GM12878 (cell line): ENCODE measurements around the gene LYL1. TPM values are rescaled to one million over a fixed set of nuclear protein-coding genes. Genes with fewer than 3 reads are reported as not detected.

Experiments used
- CBFB ChIP-seq: IDR thresholded peaks from 2 replicates; pipeline ENCODE4 v1.6.1; 2016; ENCODE audit warnings: antibody characterized with exemption, low read depth
- CBX3 ChIP-seq: fragments of 200-600 bp; sonication (generic); IDR thresholded peaks from 2 replicates; pipeline ENCODE4 v1.6.1; 2016; ENCODE audit warnings: low read depth, borderline replicate concordance
- CHD2 ChIP-seq: IDR thresholded peaks from 2 replicates; pipeline ENCODE4 v1.6.1; 2011; ENCODE audit warnings: low read depth, low read length, improper control_type of control experiment, borderline replicate concordance
- CREM ChIP-seq: IDR thresholded peaks from 2 replicates; pipeline ENCODE4 v1.6.1; 2014; ENCODE audit warnings: antibody characterized with exemption, low read depth
- CTCF ChIP-seq, 3 experiments: IDR thresholded peaks in 2 of 3; conservative IDR thresholded peaks in 1 of 3; 2 replicates each; pipeline ENCODE4 v1.5.1; 2011; ENCODE audit warnings: low read depth in 3 of 3, low read length in 3 of 3, mild to moderate bottlenecking in 3 of 3, control low read depth in 2 of 3, moderate library complexity in 2 of 3, inconsistent platforms in 1 of 3, mixed read lengths in 1 of 3; ENCODE audit not compliant: control insufficient read depth in 2 of 3, insufficient read depth in 1 of 3; ENCODE audit errors: extremely low read depth in 1 of 3
- ELK1 ChIP-seq: IDR thresholded peaks from 2 replicates; pipeline ENCODE4 v1.6.1; 2012; ENCODE audit warnings: low read depth, low read length, improper control_type of control experiment
- HDAC6 ChIP-seq: fragments of 200-600 bp; sonication (generic); IDR thresholded peaks from one replicate; pipeline ENCODE4 v1.8.0; 2017; ENCODE audit warnings: antibody characterized with exemption; ENCODE audit not compliant: unreplicated experiment
- HSF1 ChIP-seq: fragments of 150-350 bp; IDR thresholded peaks from 2 replicates; pipeline ENCODE4 v1.6.1; 2014; ENCODE audit warnings: mild to moderate bottlenecking, low read depth, low read length
- KAT2A ChIP-seq: conservative IDR thresholded peaks from 2 replicates; pipeline ENCODE4 v1.6.1; 2011; ENCODE audit warnings: low read depth, low read length; ENCODE audit not compliant: control insufficient read depth
- MTA2 ChIP-seq: fragments of 450-650 bp; IDR thresholded peaks from 2 replicates; pipeline ENCODE4 v1.6.1; 2016; ENCODE audit warnings: low read depth, mild to moderate bottlenecking, moderate library complexity
- MXI1 ChIP-seq: fragments of 150-350 bp; IDR thresholded peaks from 2 replicates; pipeline ENCODE4 v1.6.1; 2011; ENCODE audit warnings: low read depth, mild to moderate bottlenecking, inconsistent platforms, low read length, improper control_type of control experiment
- NFYA ChIP-seq: IDR thresholded peaks from 2 replicates; pipeline ENCODE4 v1.6.1; 2011; ENCODE audit warnings: low read depth, mild to moderate bottlenecking, low read length, improper control_type of control experiment, borderline replicate concordance
- PBX3 ChIP-seq: IDR thresholded peaks from 2 replicates; pipeline ENCODE4 v1.6.1; 2011; ENCODE audit warnings: mild to moderate bottlenecking, low read depth, low read length, moderate library complexity; ENCODE audit not compliant: insufficient replicate concordance
- POLR2AphosphoS5 ChIP-seq: IDR thresholded peaks from 2 replicates; pipeline ENCODE4 v1.6.1; 2011; ENCODE audit warnings: mild to moderate bottlenecking, low read length, inconsistent platforms
- SIN3A ChIP-seq: IDR thresholded peaks from 2 replicates; pipeline ENCODE4 v1.6.1; 2012; ENCODE audit warnings: low read depth, low read length, improper control_type of control experiment
- SMAD1 ChIP-seq: fragments of 450-650 bp; IDR thresholded peaks from 2 replicates; pipeline ENCODE4 v1.6.1; 2018; ENCODE audit warnings: mild to moderate bottlenecking, low read depth; ENCODE audit not compliant: partially characterized antibody
- SPI1 ChIP-seq: IDR thresholded peaks from 2 replicates; pipeline ENCODE4 v1.6.1; 2011; ENCODE audit warnings: low read depth, mild to moderate bottlenecking, low read length, moderate library complexity, borderline replicate concordance; ENCODE audit not compliant: insufficient read depth
- SRF ChIP-seq, 2 experiments: IDR thresholded peaks; 2 replicates each; pipeline ENCODE4 v1.6.1; 2011; ENCODE audit warnings: low read depth in 2 of 2, low read length in 2 of 2, mild to moderate bottlenecking in 1 of 2, moderate library complexity in 1 of 2
- ZNF217 ChIP-seq: fragments of 450-650 bp; IDR thresholded peaks from 2 replicates; pipeline ENCODE4 v1.6.1; 2017; ENCODE audit warnings: antibody characterized with exemption, mild to moderate bottlenecking
- polyA plus RNA-seq, 11 experiments: library from polyadenylated mRNA; depleted of rRNA in 4 of 11; unstranded in 6 of 11; stranded (reverse) in 5 of 11; fragments of >200 nt; fragmentation: Nextera tagmentation in 4 of 11; fragmentation: Illumina TruSeq in 1 of 11; extraction: Ambion mirVana in 4 of 11; extraction: Trizol in 1 of 11; gene quantifications; 1 replicate in 1 of 11; 2 replicates in 10 of 11; pipeline versions ENCODE4 v1.2.1 to v1.2.3, GENCODE V29; 2011 to 2016; ENCODE audit warnings: inconsistent platforms in 2 of 11, missing spikeins in 2 of 11, low read depth in 1 of 11
- total RNA-seq, 4 experiments: library from RNA; depleted of rRNA in 3 of 4; stranded (reverse); fragments of >200 nt in 3 of 4; fragmentation: Illumina TruSeq in 1 of 4; extraction: Trizol in 1 of 4; gene quantifications; 2 replicates each; pipeline versions ENCODE4 v1.2.1 to v1.2.3, GENCODE V29; 2013 to 2021
- TF ChIP-seq, protein P1 (sequence below): fragments of 450-650 bp; conservative IDR thresholded peaks from 2 replicates; pipeline ENCODE4 v1.6.1; 2017; ENCODE audit warnings: mild to moderate bottlenecking, moderate library complexity

LYL1 gene
- total and polyA plus RNA-seq, 10 of the 15 experiments (the other 5 are each of a cell fraction or from before 2014, with no cell fraction given) = 0.10 to 34.8 (median 4.4) TPM

- TF ChIP-seq CTCF (IDR thresholded peaks at IDR 0.05 in 2 of 3, conservative IDR thresholded peaks at IDR 0.05 in 1 of 3; ENCODE audit: control insufficient read depth in 2 of 3, extremely low read depth in 1 of 3, insufficient read depth in 1 of 3, low read depth in 3 of 3, low read length in 3 of 3) = peak; percentile 59 to 70 (median 66)
- TF ChIP-seq SMAD1 = peak; percentile 46
- no peak for TF ChIP-seq NFYA
- peak; percentile 80; the same call in 1 of the 2 replicates for TF ChIP-seq POLR2AphosphoS5
- TF ChIP-seq ELK1 = peak; percentile 92
- TF ChIP-seq HSF1 = no peak
- TF ChIP-seq ZNF217 = no peak
- peak; percentile 48; the same call in 1 of the 2 replicates for TF ChIP-seq SPI1
- peak; percentile 66; the same call in 1 of the 2 replicates for TF ChIP-seq CHD2
- TF ChIP-seq PBX3 = no peak
- peak; percentile 28; the same call in 1 of the 2 replicates for TF ChIP-seq MTA2
- no peak for TF ChIP-seq HDAC6
- 0 out of 4 replicates have a peak, but pooled peaks have one; percentile 21 to 33 for TF ChIP-seq SRF (IDR thresholded peaks at IDR 0.05; ENCODE audit: low read depth in 2 of 2, low read length in 2 of 2)
- TF ChIP-seq CREM = peak; percentile 86
- TF ChIP-seq, protein P1, sequence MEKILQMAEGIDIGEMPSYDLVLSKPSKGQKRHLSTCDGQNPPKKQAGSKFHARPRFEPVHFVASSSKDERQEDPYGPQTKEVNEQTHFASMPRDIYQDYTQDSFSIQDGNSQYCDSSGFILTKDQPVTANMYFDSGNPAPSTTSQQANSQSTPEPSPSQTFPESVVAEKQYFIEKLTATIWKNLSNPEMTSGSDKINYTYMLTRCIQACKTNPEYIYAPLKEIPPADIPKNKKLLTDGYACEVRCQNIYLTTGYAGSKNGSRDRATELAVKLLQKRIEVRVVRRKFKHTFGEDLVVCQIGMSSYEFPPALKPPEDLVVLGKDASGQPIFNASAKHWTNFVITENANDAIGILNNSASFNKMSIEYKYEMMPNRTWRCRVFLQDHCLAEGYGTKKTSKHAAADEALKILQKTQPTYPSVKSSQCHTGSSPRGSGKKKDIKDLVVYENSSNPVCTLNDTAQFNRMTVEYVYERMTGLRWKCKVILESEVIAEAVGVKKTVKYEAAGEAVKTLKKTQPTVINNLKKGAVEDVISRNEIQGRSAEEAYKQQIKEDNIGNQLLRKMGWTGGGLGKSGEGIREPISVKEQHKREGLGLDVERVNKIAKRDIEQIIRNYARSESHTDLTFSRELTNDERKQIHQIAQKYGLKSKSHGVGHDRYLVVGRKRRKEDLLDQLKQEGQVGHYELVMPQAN = 0 out of 2 replicates have a peak, but pooled peaks have one; percentile 29
- peak; percentile 89 for TF ChIP-seq MXI1
- TF ChIP-seq KAT2A = no peak
- TF ChIP-seq CBX3 = no peak
- peak; percentile 31; the same call in 1 of the 2 replicates for TF ChIP-seq SIN3A
- 0 out of 2 replicates have a peak, but pooled peaks have one; percentile 33 for TF ChIP-seq CBFB
Measured at GRCh38 chr19:13150187-13150930, 47.7 kb upstream of the LYL1 start, which contains the start of the genes IER2 and STX10 (continued).
